ENCODE measurements around the gene FAM209A. TPM values are rescaled to one million over a fixed set of nuclear protein-coding genes. Genes with fewer than 3 reads are reported as not detected.

Gene FAM209A
- total RNA-seq, 2 experiments from 2014 or later = 6.4 to 7.1 TPM

- ChIA-PET POLR2A (no interaction called here), CTCF (no interaction called here)
- H3K27ac Mint-ChIP-seq = no peak overlapping the region
- DNase-seq = no peak
- H3K4me1 Mint-ChIP-seq (ENCODE audit: low read depth) = no peaks in the 10 kb centered on the region
- H3K4me3 ChIP-seq (ENCODE audit: low read length) = no peak overlapping the region
- H3K9me3 ChIP-seq (ENCODE audit: control insufficient read depth in 1 of 2, insufficient read depth in 1 of 2, low read length in 2 of 2) = peaks cover 40 to 48% of the 10 kb centered on the region in 2 experiments
- H3K27me3 ChIP-seq (ENCODE audit: control insufficient read depth in 1 of 2, insufficient read depth in 2 of 2, low read length in 2 of 2) = no peaks in the 10 kb centered on the region
- TF ChIP-seq, protein P1, sequence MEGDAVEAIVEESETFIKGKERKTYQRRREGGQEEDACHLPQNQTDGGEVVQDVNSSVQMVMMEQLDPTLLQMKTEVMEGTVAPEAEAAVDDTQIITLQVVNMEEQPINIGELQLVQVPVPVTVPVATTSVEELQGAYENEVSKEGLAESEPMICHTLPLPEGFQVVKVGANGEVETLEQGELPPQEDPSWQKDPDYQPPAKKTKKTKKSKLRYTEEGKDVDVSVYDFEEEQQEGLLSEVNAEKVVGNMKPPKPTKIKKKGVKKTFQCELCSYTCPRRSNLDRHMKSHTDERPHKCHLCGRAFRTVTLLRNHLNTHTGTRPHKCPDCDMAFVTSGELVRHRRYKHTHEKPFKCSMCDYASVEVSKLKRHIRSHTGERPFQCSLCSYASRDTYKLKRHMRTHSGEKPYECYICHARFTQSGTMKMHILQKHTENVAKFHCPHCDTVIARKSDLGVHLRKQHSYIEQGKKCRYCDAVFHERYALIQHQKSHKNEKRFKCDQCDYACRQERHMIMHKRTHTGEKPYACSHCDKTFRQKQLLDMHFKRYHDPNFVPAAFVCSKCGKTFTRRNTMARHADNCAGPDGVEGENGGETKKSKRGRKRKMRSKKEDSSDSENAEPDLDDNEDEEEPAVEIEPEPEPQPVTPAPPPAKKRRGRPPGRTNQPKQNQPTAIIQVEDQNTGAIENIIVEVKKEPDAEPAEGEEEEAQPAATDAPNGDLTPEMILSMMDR (IDR thresholded peaks at IDR 0.05) = no peak
- no peak overlapping the region for H3K4me3 Mint-ChIP-seq
- peaks cover 100% of the 10 kb centered on the region for H3K36me3 Mint-ChIP-seq (ENCODE audit: low read depth)
- H3K9me3 Mint-ChIP-seq = peaks cover 9% of the 10 kb centered on the region
- no peak for ATAC-seq (ENCODE audit: poor library complexity)
- intact Hi-C loops (cut with DNase I, micrococcal nuclease) = loop anchor here in 1 of 2 experiments (2.0 kb wide), 1 partner anchor 119 kb away; no protein-coding TSS in a partner anchor
- H3K4me1 ChIP-seq (ENCODE audit: insufficient read depth, low read length) = peaks cover 6% of the 10 kb centered on the region
- no peak overlapping the region for H3K27ac ChIP-seq (ENCODE audit: low read depth in 1 of 2, low read length in 2 of 2)
- no peaks in the 10 kb centered on the region for H3K27me3 Mint-ChIP-seq
- H3K36me3 ChIP-seq (ENCODE audit: insufficient read depth, low read length) = peaks cover 66% of the 10 kb centered on the region
These were observed 6.9 kb upstream of the FAM209A start for GRCh38 chr20:56517641-56518040.

DNA sequence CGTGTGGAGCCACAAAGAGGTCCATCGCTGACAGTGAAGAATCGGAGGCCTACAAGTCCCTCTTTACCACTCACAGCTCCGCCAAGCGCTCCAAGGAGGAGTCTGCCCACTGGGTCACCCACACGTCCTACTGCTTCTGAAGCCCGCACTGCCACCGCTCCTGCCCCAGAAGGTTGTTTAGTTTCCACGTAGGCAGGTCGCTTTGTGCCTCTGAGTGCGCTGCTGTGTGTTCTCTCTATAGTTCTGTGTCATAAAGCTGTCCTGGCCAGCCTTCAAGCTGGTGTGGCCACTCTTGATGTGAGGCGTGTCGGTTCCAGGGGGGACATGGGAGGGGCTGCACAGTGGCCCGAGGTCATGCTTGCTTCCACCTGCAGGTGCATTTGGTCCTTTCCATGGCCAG lies 6.4 kb upstream of the FAM209A start:
- intact Hi-C loops (cut with DNase I, micrococcal nuclease) = no loop called here
- H3K4me3 ChIP-seq (ENCODE audit: low read length) = no peak overlapping the region
- peaks cover 11% of the 10 kb centered on the region for H3K4me1 ChIP-seq (ENCODE audit: insufficient read depth, low read length)
- H3K36me3 Mint-ChIP-seq (ENCODE audit: low read depth) = peaks cover 100% of the 10 kb centered on the region
- peaks cover 40 to 48% of the 10 kb centered on the region in 2 experiments for H3K9me3 ChIP-seq (ENCODE audit: control insufficient read depth in 1 of 2, insufficient read depth in 1 of 2, low read length in 2 of 2)
- no peak overlapping the region for H3K27ac ChIP-seq (ENCODE audit: low read depth in 1 of 2, low read length in 2 of 2)
- TF ChIP-seq, protein P1 (IDR thresholded peaks at IDR 0.05) = no peak
- H3K27me3 Mint-ChIP-seq = no peaks in the 10 kb centered on the region
- CTCF ChIA-PET = no interaction called here
- H3K27me3 ChIP-seq (ENCODE audit: control insufficient read depth in 1 of 2, insufficient read depth in 2 of 2, low read length in 2 of 2) = no peaks in the 10 kb centered on the region
- no peak for DNase-seq
- H3K4me3 Mint-ChIP-seq = no peak overlapping the region
- ATAC-seq (ENCODE audit: poor library complexity) = no peak
- H3K4me1 Mint-ChIP-seq (ENCODE audit: low read depth) = peaks cover 4% of the 10 kb centered on the region
- no peak overlapping the region for H3K27ac Mint-ChIP-seq
- POLR2A ChIA-PET = no interaction called here
- peaks cover 62% of the 10 kb centered on the region for H3K36me3 ChIP-seq (ENCODE audit: insufficient read depth, low read length)
- peaks cover 10% of the 10 kb centered on the region for H3K9me3 Mint-ChIP-seq

GRCh38 chr20:56518721-56519398 lies 5.7 kb upstream of the FAM209A start:
- POLR2A ChIA-PET = no interaction called here
- DNase-seq (no peak), ATAC-seq (ENCODE audit: poor library complexity) (no peak)
- H3K27ac Mint-ChIP-seq = peak overlapping the region; percentile 33
- Histone ChIP-seq H3K36me3 (ENCODE audit: insufficient read depth, low read length) (peaks cover 54% of the 10 kb centered on the region), H3K9me3 (ENCODE audit: control insufficient read depth in 1 of 2, insufficient read depth in 1 of 2, low read length in 2 of 2) (peaks cover 40 to 48% of the 10 kb centered on the region in 2 experiments), H3K27ac (ENCODE audit: low read depth in 1 of 2, low read length in 2 of 2) (no peak overlapping the region), H3K4me1 (ENCODE audit: insufficient read depth, low read length) (peaks cover 16% of the 10 kb centered on the region), H3K27me3 (ENCODE audit: control insufficient read depth in 1 of 2, insufficient read depth in 2 of 2, low read length in 2 of 2) (no peaks in the 10 kb centered on the region), H3K4me3 (ENCODE audit: low read length) (no peak overlapping the region)
- H3K4me1 Mint-ChIP-seq (ENCODE audit: low read depth) = peaks cover 12% of the 10 kb centered on the region
- no peak overlapping the region for H3K4me3 Mint-ChIP-seq
- CTCF ChIA-PET = no interaction called here
- intact Hi-C loops (cut with DNase I, micrococcal nuclease) = no loop called here
- H3K27me3 Mint-ChIP-seq = no peaks in the 10 kb centered on the region
- TF ChIP-seq, protein P1 (IDR thresholded peaks at IDR 0.05) = no peak
- peaks cover 96% of the 10 kb centered on the region for H3K36me3 Mint-ChIP-seq (ENCODE audit: low read depth)
- H3K9me3 Mint-ChIP-seq = peaks cover 12% of the 10 kb centered on the region
